ENCODE data around the gene SLC15A1. TPM values are rescaled to one million over a fixed set of nuclear protein-coding genes. Genes with fewer than 3 reads are reported as not detected.

Gene SLC15A1
- total RNA-seq, 2 experiments from 2014 or later: not detected

DNA sequence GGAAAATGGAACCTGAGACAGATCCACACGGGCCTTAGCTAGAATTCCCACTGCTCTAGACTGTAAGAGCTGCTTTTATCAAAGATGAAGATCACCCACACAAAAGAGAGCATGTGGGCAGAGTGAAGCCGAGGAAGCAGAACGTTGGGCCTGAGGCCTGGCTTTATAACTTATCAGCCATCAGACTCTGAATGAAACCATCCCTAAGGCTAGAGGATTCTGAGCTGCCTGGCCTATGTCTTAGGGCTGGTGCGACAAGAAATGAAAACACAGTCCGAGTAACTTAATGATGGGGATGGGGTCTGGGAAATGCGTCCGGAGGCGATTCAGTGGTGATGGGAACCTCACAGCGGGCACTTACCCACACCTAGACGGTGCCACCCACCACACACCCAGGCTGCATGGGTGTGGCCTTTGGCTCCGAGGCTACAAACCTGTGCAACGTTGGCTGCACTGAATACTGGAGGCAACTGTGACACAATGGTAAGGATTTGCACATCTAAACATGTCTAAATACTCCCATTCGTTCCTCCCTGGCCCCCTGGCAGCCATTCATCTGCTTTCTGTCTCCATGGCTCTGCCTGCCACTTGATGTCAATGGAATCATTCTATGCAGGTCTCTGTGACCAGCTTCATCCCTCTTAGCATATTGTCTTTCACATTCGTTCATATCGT, 62.0 kb downstream of the SLC15A1 start:
- Histone ChIP-seq H3K36me3 (ENCODE audit: insufficient read depth, low read length) (no peaks in the 10 kb centered on the region), H3K79me2 (ENCODE audit: insufficient read depth, low read depth, low read length) (no peaks in the 10 kb centered on the region), H4K20me1 (ENCODE audit: insufficient read depth, low read length) (no peaks in the 10 kb centered on the region), H3K9me2 (ENCODE audit: insufficient read depth, low read length) (no peaks in the 10 kb centered on the region), H3K4me1 (ENCODE audit: insufficient read depth, low read length, poor library complexity, severe bottlenecking) (no peaks in the 10 kb centered on the region), H2AFZ (ENCODE audit: low read length) (no peak overlapping the region), H3K9me3 (ENCODE audit: low read length) (no peaks in the 10 kb centered on the region), H3K27ac (ENCODE audit: low read depth, low read length, poor library complexity, severe bottlenecking) (no peak overlapping the region), H3K4me2 (ENCODE audit: low read length) (no peak overlapping the region), H3K4me3 (ENCODE audit: low read depth, low read length, poor library complexity, severe bottlenecking) (no peak overlapping the region)
- intact Hi-C loops (cut with micrococcal nuclease; ENCODE audit: unreplicated experiment): no loop called here
- DNase-seq (ENCODE audit: low spot score): no peak
- no TSS peak for BruUV-seq (replicated peaks)
- TF ChIP-seq CTCF (conservative IDR thresholded peaks at IDR 0.05; ENCODE audit: low read length): no peak
- ChIA-PET POLR2A (no interaction called here), CTCF (ENCODE audit: unreplicated experiment) (no interaction called here)

- Histone ChIP-seq H2AFZ (ENCODE audit: low read length) (no peak overlapping the region), H3K4me2 (ENCODE audit: low read length) (no peak overlapping the region), H3K79me2 (ENCODE audit: insufficient read depth, low read depth, low read length) (no peaks in the 10 kb centered on the region), H3K9me3 (ENCODE audit: low read length) (no peaks in the 10 kb centered on the region), H3K4me3 (ENCODE audit: low read depth, low read length, poor library complexity, severe bottlenecking) (no peak overlapping the region), H4K20me1 (ENCODE audit: insufficient read depth, low read length) (no peaks in the 10 kb centered on the region), H3K9me2 (ENCODE audit: insufficient read depth, low read length) (no peaks in the 10 kb centered on the region), H3K4me1 (ENCODE audit: insufficient read depth, low read length, poor library complexity, severe bottlenecking) (no peaks in the 10 kb centered on the region), H3K36me3 (ENCODE audit: insufficient read depth, low read length) (no peaks in the 10 kb centered on the region), H3K27ac (ENCODE audit: low read depth, low read length, poor library complexity, severe bottlenecking) (no peak overlapping the region)
- ChIA-PET POLR2A (no interaction called here), CTCF (ENCODE audit: unreplicated experiment) (no interaction called here)
- no TSS peak for BruUV-seq (replicated peaks)
- TF ChIP-seq CTCF (conservative IDR thresholded peaks at IDR 0.05; ENCODE audit: low read length) (no peak), EZH2phosphoT487 (IDR thresholded peaks at IDR 0.05; ENCODE audit: borderline replicate concordance, low read depth, low read length) (no peak)
- intact Hi-C loops (cut with micrococcal nuclease; ENCODE audit: unreplicated experiment): no loop called here
- no peak for DNase-seq (ENCODE audit: low spot score)
These were observed 63.0 kb downstream of the SLC15A1 start for GRCh38 chr13:98689347-98689968.

DNA sequence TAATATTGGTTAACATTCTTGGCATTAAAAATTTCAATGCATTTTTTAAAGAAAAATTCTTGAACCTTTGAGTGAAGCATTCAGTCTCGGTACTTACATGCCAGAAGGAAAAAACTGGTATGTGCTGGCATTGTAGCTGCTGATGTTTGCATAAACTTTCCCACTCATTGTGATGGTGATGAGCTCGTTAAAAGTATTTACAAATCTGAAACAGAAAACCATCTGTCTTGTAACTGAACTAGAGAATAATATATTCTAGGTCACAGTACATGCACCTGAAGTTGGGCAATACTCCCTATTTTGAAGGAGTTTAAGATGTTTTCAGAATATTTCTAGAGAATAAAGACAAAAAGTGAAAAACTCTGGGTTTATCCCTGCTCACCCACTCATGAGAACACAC, 64.1 kb downstream of the SLC15A1 start:
- Histone ChIP-seq H3K9me3 (ENCODE audit: low read length) (no peaks in the 10 kb centered on the region), H2AFZ (ENCODE audit: low read length) (no peak overlapping the region), H3K9me2 (ENCODE audit: insufficient read depth, low read length) (no peaks in the 10 kb centered on the region), H3K4me1 (ENCODE audit: insufficient read depth, low read length, poor library complexity, severe bottlenecking) (no peaks in the 10 kb centered on the region), H3K27ac (ENCODE audit: low read depth, low read length, poor library complexity, severe bottlenecking) (no peak overlapping the region), H3K4me2 (ENCODE audit: low read length) (no peak overlapping the region), H4K20me1 (ENCODE audit: insufficient read depth, low read length) (no peaks in the 10 kb centered on the region), H3K4me3 (ENCODE audit: low read depth, low read length, poor library complexity, severe bottlenecking) (no peak overlapping the region), H3K36me3 (ENCODE audit: insufficient read depth, low read length) (no peaks in the 10 kb centered on the region), H3K79me2 (ENCODE audit: insufficient read depth, low read depth, low read length) (no peaks in the 10 kb centered on the region)
- POLR2A ChIA-PET: interaction anchor here (0.7 to 1.1 kb wide), 2 partner anchors 20 to 899 kb away, joined by 3 to 10 read pairs; no protein-coding TSS in a partner anchor
- TF ChIP-seq CTCF (conservative IDR thresholded peaks at IDR 0.05; ENCODE audit: low read length): no peak
- TF ChIP-seq EZH2phosphoT487 (IDR thresholded peaks at IDR 0.05; ENCODE audit: borderline replicate concordance, low read depth, low read length): no peak
- no peak for DNase-seq (ENCODE audit: low spot score)
- intact Hi-C loops (cut with micrococcal nuclease; ENCODE audit: unreplicated experiment): no loop called here
- no TSS peak for BruUV-seq (replicated peaks)
- CTCF ChIA-PET (ENCODE audit: unreplicated experiment): no interaction called here

Data from OCI-LY7 (cell line).